HG03135 (cell line): Measurements from ENCODE around the gene KRTAP12-3.

Experiments
- ATAC-seq: cut with Tn5 transposase; IDR thresholded peaks from one replicate; pipeline ENCODE4 v1.9.1; 2021; ENCODE audit warnings: mild to moderate bottlenecking, moderate library complexity; ENCODE audit not compliant: unreplicated experiment

The KRTAP12-3 gene

GRCh38 chr21:44701541-44701940 lies 43.8 kb downstream of the KRTAP12-3 start:
- ATAC-seq: no peak

DNA sequence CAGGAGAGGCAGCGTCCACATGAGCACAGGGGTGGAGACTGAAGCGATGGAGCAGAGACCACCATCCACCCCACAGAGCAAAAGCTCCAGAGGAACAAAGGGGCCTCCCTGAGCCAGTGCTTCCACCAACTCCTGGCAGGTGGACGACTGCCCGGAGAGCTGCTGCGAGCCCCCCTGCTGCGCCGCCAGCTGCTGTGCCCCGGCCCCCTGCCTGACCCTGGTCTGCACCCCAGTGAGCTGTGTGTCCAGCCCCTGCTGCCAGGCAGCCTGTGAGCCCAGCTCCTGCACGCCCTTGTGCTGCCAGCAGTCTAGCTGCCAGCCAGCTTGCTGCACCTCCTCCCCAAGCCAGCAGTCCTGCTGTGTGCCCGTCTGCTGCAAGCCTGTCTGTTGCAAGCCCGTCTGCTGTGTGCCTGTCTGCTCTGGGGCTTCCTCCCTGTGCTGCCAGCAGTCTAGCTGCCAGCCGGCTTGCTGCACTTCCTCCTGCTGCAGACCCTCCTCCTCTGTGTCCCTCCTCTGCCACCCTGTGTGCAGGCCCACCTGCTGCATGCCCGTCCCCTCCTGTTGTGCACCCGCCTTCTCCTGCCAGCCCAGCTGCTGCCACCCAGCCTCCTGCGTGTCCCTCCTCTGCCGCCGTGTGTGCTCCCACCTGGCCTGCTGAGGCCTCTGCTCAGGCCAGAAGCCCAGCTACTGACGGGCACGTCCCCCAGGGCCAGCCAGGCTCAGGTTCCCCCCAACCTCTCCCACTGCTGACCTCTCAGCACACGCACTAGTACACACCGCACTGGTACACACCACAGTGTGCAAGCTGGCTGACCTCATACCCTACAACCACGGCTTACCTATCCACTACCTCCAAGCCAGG lies 44.6 kb downstream of the KRTAP12-3 start:
- ATAC-seq: no peak

DNA sequence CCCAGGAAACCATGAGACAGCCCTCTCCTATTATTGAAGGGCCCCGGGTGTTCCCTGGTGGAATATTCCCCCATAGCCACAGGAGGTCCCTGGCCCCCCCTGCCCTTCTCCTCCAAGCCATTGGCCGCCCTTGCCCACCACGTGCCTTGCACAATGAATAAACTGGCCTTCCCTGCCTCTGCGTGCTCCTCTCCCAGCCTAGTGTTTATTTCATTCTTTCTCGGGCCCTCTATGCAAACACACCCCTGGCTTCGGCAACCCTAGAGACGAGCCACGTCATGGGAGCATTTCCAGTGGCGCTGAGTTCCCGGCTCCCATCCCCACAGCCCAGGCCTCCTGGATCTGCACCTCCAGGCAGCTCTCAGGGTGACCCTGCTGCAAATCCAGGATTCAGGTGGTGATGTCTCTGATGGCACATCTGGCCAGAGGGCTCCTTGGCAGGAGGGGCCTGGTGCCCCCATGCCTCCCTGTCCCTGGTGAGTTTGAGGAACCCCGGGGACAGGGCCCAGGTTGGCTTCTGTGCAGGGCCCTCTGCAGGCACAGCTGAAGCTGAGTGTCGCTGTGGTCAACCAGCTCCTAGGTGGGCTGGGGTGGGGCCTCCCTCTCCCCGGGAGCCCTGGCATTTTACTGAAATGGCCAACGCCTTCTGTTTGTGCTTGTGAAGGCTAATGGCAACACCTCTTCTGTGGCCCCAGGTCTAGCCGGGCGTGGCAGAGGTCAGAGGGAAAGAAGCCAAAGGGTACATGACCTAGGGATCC lies 45.4 kb downstream of the KRTAP12-3 start:
- no peak for ATAC-seq

DNA sequence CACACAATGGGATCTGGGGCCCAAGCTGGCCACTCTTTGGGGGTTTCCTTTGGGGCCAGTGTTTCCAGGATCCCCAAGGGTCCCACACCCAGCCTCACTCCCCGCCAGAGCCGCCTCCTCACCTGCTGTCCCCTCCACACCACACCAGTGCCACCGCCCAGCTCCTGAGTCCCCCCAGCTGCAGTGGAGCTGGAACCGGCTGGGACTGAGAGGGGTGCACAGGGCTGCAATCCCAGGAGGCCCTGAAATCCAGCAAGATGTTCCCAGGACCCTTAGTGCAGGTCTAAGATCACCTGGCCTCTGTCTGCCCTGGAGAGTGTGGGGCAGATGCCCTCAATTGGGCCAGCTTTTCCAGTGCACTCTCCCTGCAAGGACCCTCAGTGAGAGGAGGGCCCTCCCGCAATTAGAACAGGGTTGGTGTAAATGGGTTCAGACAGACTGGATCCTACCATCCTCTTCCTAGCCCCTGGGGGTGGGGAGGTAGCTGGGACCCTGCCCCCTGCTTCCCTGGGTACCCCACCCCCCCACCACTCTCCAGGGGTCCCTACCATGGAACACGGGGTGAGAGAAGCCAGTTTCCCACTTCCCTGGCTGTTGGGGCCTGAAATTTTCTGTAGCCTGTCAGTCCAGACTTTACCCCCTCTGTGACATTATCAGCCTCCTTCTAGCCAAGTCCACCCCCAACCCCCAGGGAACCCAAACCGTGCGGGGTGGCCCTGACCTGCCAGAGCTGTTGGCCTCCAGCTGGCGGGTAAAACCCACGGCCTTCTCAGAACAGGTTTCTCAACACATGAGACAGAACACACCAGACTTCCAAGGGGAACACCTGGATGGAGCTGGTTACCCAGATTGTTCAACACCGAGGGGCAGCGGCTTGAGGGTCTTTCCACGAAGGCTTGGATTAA lies 46.3 kb downstream of the KRTAP12-3 start:
- no peak for ATAC-seq

DNA sequence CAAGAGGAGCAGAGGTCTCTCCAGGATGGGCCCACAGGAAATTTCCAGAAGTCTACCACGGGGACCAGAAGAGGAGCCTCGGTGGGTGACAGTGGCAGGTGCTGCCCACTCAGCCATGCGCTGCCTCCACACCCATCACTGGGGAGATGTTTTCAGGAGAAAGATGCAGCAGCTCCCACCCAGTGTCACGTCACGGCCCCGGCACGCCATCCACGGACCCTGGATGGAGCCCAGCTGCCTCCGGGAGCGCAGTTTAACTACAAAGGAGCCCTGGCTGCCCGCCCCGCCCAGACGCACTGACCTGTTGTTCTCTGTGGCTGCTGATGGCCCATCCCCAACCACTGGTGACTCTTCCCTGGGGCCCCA lies 46.9 kb downstream of the KRTAP12-3 start:
- ATAC-seq: no peak

- no peak for ATAC-seq
These were observed 48.4 kb downstream of the KRTAP12-3 start for GRCh38 chr21:44706026-44706705.

GRCh38 chr21:44706706-44707581 lies 49.2 kb downstream of the KRTAP12-3 start:
- no peak for ATAC-seq
